Endodermal cell (in vitro differentiated cells): ENCODE results near the gene SLC34A1. TPM values are rescaled to one million over a fixed set of nuclear protein-coding genes. Genes with fewer than 3 reads are reported as not detected.
A peak's percentile ranks its signal among the peaks of the same experiment; 100 is the strongest.

ENCODE experiments used
- DNase-seq: peaks from one replicate; pipeline ENCODE4 v3.0.0-alpha.2; 2017
- H3K27ac ChIP-seq: 2 replicates; pipeline ENCODE4 v1.5.1; 2013; ENCODE audit warnings: mild to moderate bottlenecking, low read depth, low read length, moderate library complexity
- H3K27me3 ChIP-seq: 2 replicates; pipeline ENCODE4 v1.6.1; 2013; ENCODE audit warnings: mild to moderate bottlenecking, low read length, moderate library complexity; ENCODE audit not compliant: insufficient read depth, control insufficient read depth, poor library complexity, severe bottlenecking
- H3K36me3 ChIP-seq: 2 replicates; pipeline ENCODE4 v1.7.0; 2013; ENCODE audit warnings: mild to moderate bottlenecking, low read length, moderate library complexity; ENCODE audit not compliant: control insufficient read depth, insufficient read depth
- H3K4me1 ChIP-seq: one replicate; pipeline ENCODE4 v1.7.0; 2013; ENCODE audit warnings: low read length; ENCODE audit not compliant: control insufficient read depth, insufficient read depth
- H3K4me3 ChIP-seq: 2 replicates; pipeline ENCODE4 v1.5.1; 2013; ENCODE audit warnings: mild to moderate bottlenecking, low read length, moderate library complexity
- H3K9ac ChIP-seq: 2 replicates; pipeline ENCODE4 v1.6.1; 2013; ENCODE audit warnings: mild to moderate bottlenecking, low read length, moderate library complexity; ENCODE audit not compliant: poor library complexity, severe bottlenecking; ENCODE audit errors: extremely low read depth
- H3K9me3 ChIP-seq: 2 replicates; pipeline ENCODE4 v1.6.1; 2013; ENCODE audit warnings: mild to moderate bottlenecking, low read length, moderate library complexity; ENCODE audit not compliant: control insufficient read depth
- H3K27ac Mint-ChIP-seq: 2 replicates; pipeline ENCODE4 v1.8.0; 2020; ENCODE audit warnings: mixed read lengths
- H3K27me3 Mint-ChIP-seq: 2 replicates; pipeline ENCODE4 v1.8.0; 2021; ENCODE audit warnings: mild to moderate bottlenecking, mixed read lengths; ENCODE audit not compliant: insufficient read depth
- H3K36me3 Mint-ChIP-seq: 2 replicates; pipeline ENCODE4 v1.8.0; 2020; ENCODE audit warnings: low read depth, mixed read lengths
- H3K4me1 Mint-ChIP-seq: 2 replicates; pipeline ENCODE4 v1.8.0; 2020; ENCODE audit warnings: mixed read lengths
- H3K4me3 Mint-ChIP-seq: 2 replicates; pipeline ENCODE4 v1.8.0; 2020; ENCODE audit warnings: mild to moderate bottlenecking, moderate library complexity, mixed read lengths
- H3K9me3 Mint-ChIP-seq: 2 replicates; pipeline ENCODE4 v1.8.0; 2020; ENCODE audit warnings: mild to moderate bottlenecking, mixed read lengths
- WGBS, 2 experiments: methylation state at CpG; one replicate each; pipeline versions ENCODE4 v1.1.5 to v1.1.7; 2013; ENCODE audit warnings: missing lambda C conversion rate in 2 of 2, mixed read lengths in 1 of 2; ENCODE audit not compliant: insufficient coverage in 1 of 2, insufficient read length in 1 of 2; 5-methylcytosine and 5-hydroxymethylcytosine counted together
- total RNA-seq, 2 donors: library from RNA; stranded (reverse); fragmentation: NEBNext Ultra II Directional in 1 of 2; extraction: Animal tissue kit (Norgen Biotek cat#: 25700) in 1 of 2; gene quantifications; 2 replicates in 1 of 2; 3 replicates in 1 of 2; pipeline ENCODE4 v1.2.1, GENCODE V29; 2021
- TF ChIP-seq, protein P1 (sequence below): fragments of 200-600 bp; sonication (generic); conservative IDR thresholded peaks from 2 replicates; pipeline ENCODE4 v1.5.0; 2021; ENCODE audit warnings: antibody characterized with exemption, mild to moderate bottlenecking

Gene SLC34A1
- total RNA-seq, 2 donors from 2014 or later, result not detected

DNA sequence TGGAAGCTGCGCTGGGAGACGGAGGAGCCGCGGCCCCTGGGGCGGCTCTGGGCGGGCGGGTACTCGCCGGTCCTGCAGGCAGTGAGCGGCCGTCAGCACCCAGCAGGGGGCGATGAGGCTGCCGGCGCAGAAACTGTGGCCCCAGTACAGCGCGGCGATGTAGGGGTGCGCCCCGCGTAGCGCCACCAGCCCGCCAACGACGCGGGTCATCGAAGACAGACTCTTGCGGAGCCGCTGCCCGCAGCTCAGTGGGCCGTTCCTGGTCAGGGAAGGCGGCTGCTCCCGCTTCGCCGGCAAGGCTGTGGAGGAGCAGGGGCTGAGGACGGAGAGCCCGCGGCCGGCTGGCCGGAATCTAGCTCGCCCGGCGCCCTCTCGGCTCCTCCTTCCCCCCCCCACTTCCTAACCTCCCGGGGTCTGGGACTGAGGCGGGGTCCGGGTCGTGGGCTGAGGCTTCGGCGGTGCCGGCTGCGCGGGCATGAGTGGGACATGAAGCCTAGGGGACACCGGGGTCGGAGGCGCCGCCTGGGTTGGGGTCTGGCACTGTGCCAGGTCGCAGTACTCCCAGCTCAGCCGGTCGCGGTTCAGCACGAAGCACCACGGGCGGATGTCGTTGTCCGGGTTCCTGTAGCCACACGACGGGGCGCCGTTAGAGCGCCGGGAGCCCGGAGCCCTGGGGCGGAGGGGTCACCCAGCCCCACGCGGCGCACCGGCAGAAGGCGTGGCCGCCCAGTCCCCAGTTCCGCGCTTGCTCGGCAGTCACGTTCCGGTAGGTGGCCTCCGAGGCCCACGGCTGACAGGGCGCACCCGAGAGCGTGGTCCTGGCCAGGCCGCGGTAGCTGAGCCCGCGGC, 19.8 kb downstream of the SLC34A1 start:
- Mint-ChIP-seq H3K27me3 (peaks cover 87% of the 10 kb centered on the region), H3K36me3 (no peaks in the 10 kb centered on the region), H3K9me3 (no peaks in the 10 kb centered on the region), H3K4me1 (peaks cover 2% of the 10 kb centered on the region), H3K27ac (no peak overlapping the region), H3K4me3 (peak overlapping the region; percentile 54)
- Histone ChIP-seq H3K9me3 (no peaks in the 10 kb centered on the region), H3K4me3 (peak overlapping the region; percentile 64), H3K9ac (no peak overlapping the region), H3K36me3 (no peaks in the 10 kb centered on the region), H3K4me1 (no peaks in the 10 kb centered on the region), H3K27ac (no peak overlapping the region), H3K27me3 (peaks cover 92% of the 10 kb centered on the region)
- DNase-seq, result peak; percentile 85
- TF ChIP-seq, protein P1, sequence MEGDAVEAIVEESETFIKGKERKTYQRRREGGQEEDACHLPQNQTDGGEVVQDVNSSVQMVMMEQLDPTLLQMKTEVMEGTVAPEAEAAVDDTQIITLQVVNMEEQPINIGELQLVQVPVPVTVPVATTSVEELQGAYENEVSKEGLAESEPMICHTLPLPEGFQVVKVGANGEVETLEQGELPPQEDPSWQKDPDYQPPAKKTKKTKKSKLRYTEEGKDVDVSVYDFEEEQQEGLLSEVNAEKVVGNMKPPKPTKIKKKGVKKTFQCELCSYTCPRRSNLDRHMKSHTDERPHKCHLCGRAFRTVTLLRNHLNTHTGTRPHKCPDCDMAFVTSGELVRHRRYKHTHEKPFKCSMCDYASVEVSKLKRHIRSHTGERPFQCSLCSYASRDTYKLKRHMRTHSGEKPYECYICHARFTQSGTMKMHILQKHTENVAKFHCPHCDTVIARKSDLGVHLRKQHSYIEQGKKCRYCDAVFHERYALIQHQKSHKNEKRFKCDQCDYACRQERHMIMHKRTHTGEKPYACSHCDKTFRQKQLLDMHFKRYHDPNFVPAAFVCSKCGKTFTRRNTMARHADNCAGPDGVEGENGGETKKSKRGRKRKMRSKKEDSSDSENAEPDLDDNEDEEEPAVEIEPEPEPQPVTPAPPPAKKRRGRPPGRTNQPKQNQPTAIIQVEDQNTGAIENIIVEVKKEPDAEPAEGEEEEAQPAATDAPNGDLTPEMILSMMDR, result peak; percentile 65
- 0 to 2% methylated on average over 21 to 93 of the region's 93 CpGs for WGBS, 2 experiments

DNA sequence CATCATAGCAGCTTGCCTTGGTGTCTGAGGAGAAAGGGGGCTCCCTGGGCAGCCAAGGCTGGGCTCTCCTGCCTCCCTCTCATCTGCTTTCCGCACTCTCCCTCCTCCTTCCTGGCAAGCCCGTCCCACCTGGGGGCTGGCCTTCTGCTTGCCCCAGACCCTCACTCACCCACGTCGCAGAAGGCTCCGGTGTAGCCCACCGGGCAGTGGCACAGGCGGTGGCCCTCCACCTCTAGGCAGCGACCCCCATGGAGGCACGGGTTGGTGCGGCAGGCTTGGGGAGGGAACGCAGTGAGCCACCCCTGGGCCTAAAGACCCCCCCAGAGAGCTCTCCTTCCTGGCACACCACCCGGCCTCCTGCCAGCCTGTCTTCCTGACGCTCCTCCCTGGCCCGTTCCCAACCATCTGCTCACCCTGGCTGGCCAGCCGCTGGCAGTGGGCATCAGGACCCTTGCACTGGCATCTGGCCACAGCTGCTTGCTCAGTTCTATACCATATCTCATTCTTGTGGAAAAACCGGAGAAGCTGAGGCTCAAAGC, 20.5 kb downstream of the SLC34A1 start:
- Histone ChIP-seq H3K4me1 (no peaks in the 10 kb centered on the region), H3K9me3 (no peaks in the 10 kb centered on the region), H3K9ac (no peak overlapping the region), H3K27ac (no peak overlapping the region), H3K27me3 (peaks cover 95% of the 10 kb centered on the region), H3K36me3 (no peaks in the 10 kb centered on the region), H3K4me3 (peak overlapping the region; percentile 64)
- Mint-ChIP-seq H3K36me3 (no peaks in the 10 kb centered on the region), H3K27me3 (peaks cover 92% of the 10 kb centered on the region), H3K4me3 (peak overlapping the region; percentile 54), H3K4me1 (peaks cover 2% of the 10 kb centered on the region), H3K27ac (no peak overlapping the region), H3K9me3 (no peaks in the 10 kb centered on the region)
- WGBS, 2 experiments, result 59 to 73% methylated on average over 10 to 16 of the region's 16 CpGs
- TF ChIP-seq, protein P1, result no peak
- no peak for DNase-seq

DNA sequence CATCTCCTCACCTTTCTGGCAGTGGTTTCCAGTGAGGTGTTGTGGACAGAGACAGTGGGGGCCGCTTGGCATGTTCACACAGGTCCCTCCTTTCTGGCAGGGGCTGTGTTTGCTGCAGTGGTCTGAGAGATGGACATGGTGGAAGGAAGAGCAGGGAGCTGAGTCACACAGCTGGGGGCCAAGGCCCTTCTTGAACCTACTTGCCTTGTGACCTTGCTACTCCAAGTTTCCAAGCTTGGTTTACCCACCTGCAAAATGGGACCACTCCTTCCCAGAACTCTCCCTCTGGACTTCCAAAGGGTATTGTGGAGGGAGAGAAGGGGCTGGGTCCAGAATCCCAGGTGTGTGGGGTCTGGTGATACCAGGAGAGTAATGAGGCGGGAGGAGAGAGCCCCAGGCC, 21.1 kb downstream of the SLC34A1 start:
- Histone ChIP-seq H3K9me3 (no peaks in the 10 kb centered on the region), H3K4me1 (no peaks in the 10 kb centered on the region), H3K9ac (no peak overlapping the region), H3K27ac (no peak overlapping the region), H3K36me3 (no peaks in the 10 kb centered on the region), H3K4me3 (no peak overlapping the region), H3K27me3 (peaks cover 90% of the 10 kb centered on the region)
- Mint-ChIP-seq H3K27me3 (peaks cover 89% of the 10 kb centered on the region), H3K4me3 (peak overlapping the region; percentile 54), H3K36me3 (no peaks in the 10 kb centered on the region), H3K9me3 (no peaks in the 10 kb centered on the region), H3K4me1 (peaks cover 2% of the 10 kb centered on the region), H3K27ac (no peak overlapping the region)
- 90 to 94% methylated on average over 1 to 2 of the region's 2 CpGs for WGBS, 2 experiments
- DNase-seq, result no peak
- TF ChIP-seq, protein P1, result no peak
